ENCODE measurements around the gene IRF9.

DNA sequence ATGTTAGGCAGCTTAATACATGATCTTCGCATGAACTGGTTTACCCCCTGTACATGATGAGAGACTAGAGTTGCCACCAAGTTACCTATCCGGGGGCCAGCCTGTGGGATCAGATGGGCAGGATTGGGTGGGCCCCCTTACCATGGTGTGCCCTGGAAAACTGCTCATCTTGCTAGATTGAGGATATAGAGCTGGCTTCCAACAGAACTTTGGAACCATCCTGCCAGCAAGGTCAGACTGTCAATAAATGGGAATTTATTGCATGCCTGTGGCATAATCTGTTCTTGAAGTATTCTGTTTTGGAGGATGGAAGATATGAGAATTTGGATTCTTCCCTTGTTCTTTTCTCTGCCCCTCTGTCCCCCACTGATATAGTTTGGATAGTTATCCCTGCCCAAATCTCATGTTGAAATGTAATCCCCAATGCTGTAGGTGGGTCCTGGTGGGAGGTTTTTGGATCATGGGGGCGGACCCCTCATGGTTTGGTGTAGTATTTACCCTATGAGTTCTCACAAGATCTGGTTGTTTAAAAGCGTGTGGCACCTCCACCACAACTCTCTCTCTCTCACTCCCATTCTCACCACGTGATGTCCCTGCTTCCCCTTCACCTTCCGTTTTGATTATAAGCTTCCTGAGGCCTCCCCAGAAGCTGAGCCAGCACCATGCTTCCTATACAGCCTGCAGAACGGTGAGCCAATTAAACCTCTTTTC is 37.9 kb downstream of the IRF9 start:
- TF ChIP-seq SUZ12 (IDR thresholded peaks at IDR 0.05; ENCODE audit: extremely low read depth, insufficient read depth, insufficient read length), result no peak
- TF ChIP-seq YY1 (IDR thresholded peaks at IDR 0.05; ENCODE audit: insufficient read depth, insufficient read length), result no peak
